Measurements from ENCODE around the gene PIGP. TPM values are rescaled to one million over a fixed set of nuclear protein-coding genes. Genes with fewer than 3 reads are reported as not detected.

Gene PIGP
- total and polyA plus RNA-seq, 2 of the 8 experiments (the other 6 are each of a cell fraction or from before 2014, with no cell fraction given), result 11.3 to 18.0 TPM

DNA sequence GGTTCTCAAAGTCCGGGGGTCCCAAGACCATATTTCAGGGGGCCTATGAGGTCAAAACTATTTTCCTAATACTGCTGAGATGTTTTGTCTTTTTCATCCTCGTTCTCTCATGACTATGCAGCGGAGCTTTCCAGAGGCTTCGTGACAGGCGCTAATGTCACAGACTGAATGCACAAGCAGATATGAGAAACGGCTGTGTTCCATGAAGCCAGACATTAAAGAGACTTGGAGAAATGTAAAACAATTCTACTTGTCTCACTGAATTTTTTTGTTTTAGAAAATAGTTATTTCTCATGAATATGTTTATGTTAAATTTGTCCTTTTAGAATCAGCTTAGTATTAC is 10.3 kb downstream of the PIGP start:
- Histone ChIP-seq H3K9me3 (ENCODE audit: insufficient read depth in 2 of 2, low read depth in 1 of 2, low read length in 1 of 2) (no peaks in the 10 kb centered on the region), H2AK5ac (ENCODE audit: low read depth, low read length) (no peak overlapping the region), H3K23ac (ENCODE audit: insufficient read length) (no peak overlapping the region), H2BK120ac (replicated peaks; ENCODE audit: low read depth, low read length) (no peak overlapping the region), H4K8ac (ENCODE audit: extremely low read depth, insufficient read depth, low read length) (no peak overlapping the region), H3K14ac (ENCODE audit: insufficient read length) (no peak overlapping the region), H3K79me1 (ENCODE audit: low read depth, low read length) (no peaks in the 10 kb centered on the region), H3K79me2 (ENCODE audit: control insufficient read depth in 1 of 2, insufficient read depth in 2 of 2, low read length in 2 of 2) (no peaks in the 10 kb centered on the region), H3K36me3 (ENCODE audit: control insufficient read depth in 2 of 4, insufficient read depth in 4 of 4, low read length in 3 of 4) (peaks cover 0 to 4% (median 0%) of the 10 kb centered on the region in 4 experiments; a peak in 2 of 8 replicates), H2BK12ac (ENCODE audit: low read depth, low read length) (no peak overlapping the region), H3K4me3 (ENCODE audit: extremely low read depth in 1 of 4, insufficient read depth in 2 of 4, low read depth in 3 of 4, low read length in 4 of 4) (no peak overlapping the region), H2BK15ac (ENCODE audit: low read length) (no peak overlapping the region), H3K23me2 (ENCODE audit: low read depth, low read length) (no peaks in the 10 kb centered on the region), H3K9ac (replicated peaks in 1 of 4; ENCODE audit: extremely low read depth in 1 of 4, low read depth in 3 of 4, low read length in 3 of 4) (no peak overlapping the region), H3K56ac (replicated peaks; ENCODE audit: insufficient read length, low read depth, low read length) (no peak overlapping the region), H4K91ac (replicated peaks; ENCODE audit: insufficient read length, low read length) (no peak overlapping the region), H3K27me3 (replicated peaks in 1 of 4; ENCODE audit: control insufficient read depth in 3 of 4, extremely low read depth in 1 of 4, insufficient read depth in 3 of 4, low read length in 3 of 4) (no peaks in the 10 kb centered on the region), H2AFZ (ENCODE audit: low read length) (no peak overlapping the region), H4K20me1 (replicated peaks in 1 of 2; ENCODE audit: control insufficient read depth in 1 of 2, insufficient read depth in 2 of 2, low read length in 2 of 2) (no peaks in the 10 kb centered on the region), H3K4me1 (replicated peaks in 1 of 4; ENCODE audit: control insufficient read depth in 3 of 4, insufficient read depth in 4 of 4, low read length in 3 of 4) (peaks cover 4 to 13% (median 9%) of the 10 kb centered on the region in 4 experiments), H3K18ac (ENCODE audit: extremely low read depth, low read length) (no peak overlapping the region), H4K5ac (ENCODE audit: insufficient read length, low read depth, low read length) (no peak overlapping the region), H2BK5ac (ENCODE audit: low read depth, low read length) (no peak overlapping the region), H3K4ac (replicated peaks; ENCODE audit: insufficient read length, low read depth, low read length) (no peak overlapping the region), H2BK20ac (ENCODE audit: low read length) (no peak overlapping the region), H3K4me2 (ENCODE audit: insufficient read depth in 1 of 2, low read depth in 2 of 2, low read length in 2 of 2) (no peak overlapping the region), H3K27ac (ENCODE audit: low read depth, low read length) (no peak overlapping the region)
- FAIRE-seq, result no peak
- POLR2A ChIA-PET (ENCODE audit: partially characterized antibody), result no interaction called here
- 83% methylated on average over 6 of the region's 6 CpGs; no CpG with 5 or more reads in 1 of the 2 experiments for WGBS, 2 experiments (ENCODE audit: extremely low coverage in 1 of 2, insufficient coverage in 1 of 2, insufficient read length in 1 of 2, insufficient replicate concordance in 2 of 2, low coverage in 1 of 2, low lambda C conversion rate in 2 of 2, missing lambda C conversion rate in 1 of 2)
- DNase-seq (ENCODE audit: low read depth in 1 of 2, low spot score in 2 of 2), result no peak
- CTCF ChIA-PET (ENCODE audit: partially characterized antibody), result interaction anchor here (0.8 kb wide), 1 partner anchor 21 kb away, joined by 3 read pairs; no protein-coding TSS in a partner anchor
- TF ChIP-seq CREB1 (IDR thresholded peaks at IDR 0.05) (no peak), RFX5 (IDR thresholded peaks at IDR 0.05; ENCODE audit: borderline replicate concordance, low read depth, low read length) (no peak), HDAC6 (IDR thresholded peaks at IDR 0.05; ENCODE audit: low read depth, low read length) (no peak), PHF8 (conservative IDR thresholded peaks at IDR 0.05; ENCODE audit: low read depth, low read length) (no peak), GABPA (IDR thresholded peaks at IDR 0.05; ENCODE audit: borderline replicate concordance, insufficient read depth, low read length) (no peak), BCL11A (IDR thresholded peaks at IDR 0.05; ENCODE audit: low read depth in 2 of 2, low read length in 2 of 2) (no peak), KDM4A (IDR thresholded peaks at IDR 0.05; ENCODE audit: low read depth, low read length, severe bottlenecking) (no peak), SP4 (IDR thresholded peaks at IDR 0.05; ENCODE audit: low read length) (no peak), GTF2F1 (IDR thresholded peaks at IDR 0.05; ENCODE audit: borderline replicate concordance, low read depth, low read length) (no peak), HDAC2 (IDR thresholded peaks at IDR 0.05; ENCODE audit: borderline replicate concordance in 1 of 2, low read depth in 2 of 2, low read length in 2 of 2) (no peak), YY1 (IDR thresholded peaks at IDR 0.05; ENCODE audit: low read depth, low read length) (no peak), RNF2 (IDR thresholded peaks at IDR 0.05; ENCODE audit: borderline replicate concordance, low read depth, low read length, missing control alignments, poor library complexity, severe bottlenecking) (no peak), SP1 (IDR thresholded peaks at IDR 0.05; ENCODE audit: low read depth, low read length) (no peak), CBX5 (IDR thresholded peaks at IDR 0.05; ENCODE audit: low read depth, low read length) (no peak), TBP (IDR thresholded peaks at IDR 0.05; ENCODE audit: low read depth, low read length) (no peak)

All from H1 (cell line).